K562 (cell line): Measurements from ENCODE around the gene PPM1N. TPM values are rescaled to one million over a fixed set of nuclear protein-coding genes. Genes with fewer than 3 reads are reported as not detected.

ENCODE experiments used
- ATF2 ChIP-seq: sonication (generic); formaldehyde crosslinking; IDR thresholded peaks from 2 replicates; pipeline ENCODE4 v1.8.1; 2022; ENCODE audit warnings: missing genetic modification reagents
- CHCHD3 ChIP-seq: fragments of 250-450 bp; sonication (Bioruptor Pico); IDR thresholded peaks from 2 replicates; pipeline ENCODE4 v2.1.2; 2022; ENCODE audit warnings: mild to moderate bottlenecking
- CLOCK ChIP-seq: fragments of 250-450 bp; sonication (Bioruptor Pico); IDR thresholded peaks from 2 replicates; pipeline ENCODE4 v1.4.0; 2020; ENCODE audit warnings: mild to moderate bottlenecking, moderate library complexity, borderline replicate concordance
- DIDO1 ChIP-seq: fragments of 450-650 bp; IDR thresholded peaks from 2 replicates; pipeline ENCODE4 v1.6.1; 2016; ENCODE audit warnings: low read depth, missing biosample characterization, missing genetic modification characterization
- E2F4 ChIP-seq: sonication (generic); formaldehyde crosslinking; IDR thresholded peaks from 2 replicates; pipeline ENCODE4 v1.8.0; 2022; ENCODE audit warnings: mild to moderate bottlenecking, low read depth, missing genetic modification reagents
- GABPA ChIP-seq: fragments of 200-800 bp; sonication (Bioruptor generic); conservative IDR thresholded peaks from 2 replicates; pipeline ENCODE4 v1.6.1; 2016; ENCODE audit warnings: low read depth, missing genetic modification characterization, missing compliant biosample characterization
- HNRNPL ChIP-seq: fragments of 200-400 bp; formaldehyde crosslinking; IDR thresholded peaks from 2 replicates; pipeline ENCODE4 v1.6.1; 2017; ENCODE audit warnings: low read depth, mild to moderate bottlenecking, low read length
- ID3 ChIP-seq, 2 experiments: fragments of 250-450 bp in 1 of 2; fragments of 450-650 bp in 1 of 2; sonication (Bioruptor Pico) in 1 of 2; IDR thresholded peaks; 2 replicates each; pipeline versions ENCODE4 v1.6.1 to v1.8.0; 2016 to 2021; ENCODE audit warnings: mild to moderate bottlenecking in 2 of 2, moderate library complexity in 2 of 2, missing compliant biosample characterization in 1 of 2, missing genetic modification characterization in 1 of 2
- ILF3 ChIP-seq: fragments of 450-650 bp; IDR thresholded peaks from 2 replicates; pipeline ENCODE4 v1.6.1; 2018; ENCODE audit warnings: antibody characterized with exemption, mild to moderate bottlenecking, moderate library complexity, borderline replicate concordance
- L3MBTL2 ChIP-seq: fragments of 450-650 bp; IDR thresholded peaks from 2 replicates; pipeline ENCODE4 v1.6.1; 2016; ENCODE audit warnings: mild to moderate bottlenecking, moderate library complexity
- MLLT1 ChIP-seq, 2 experiments: fragments of 450-650 bp; IDR thresholded peaks; 2 replicates each; pipeline ENCODE4 v1.6.1; 2016
- PHB2 ChIP-seq: fragments of 450-650 bp; IDR thresholded peaks from 2 replicates; pipeline ENCODE4 v1.6.1; 2017; ENCODE audit warnings: low read depth
- RAD21 ChIP-seq, 2 experiments: fragments of 250-450 bp in 1 of 2; fragments of 450-650 bp in 1 of 2; sonication (Bioruptor Pico) in 1 of 2; formaldehyde crosslinking in 1 of 2; IDR thresholded peaks in 1 of 2; conservative IDR thresholded peaks in 1 of 2; 2 replicates each; pipeline versions ENCODE4 v1.4.0 to v1.8.0; 2020 to 2022; ENCODE audit warnings: mild to moderate bottlenecking in 2 of 2, moderate library complexity in 1 of 2
- SMAD4 ChIP-seq: fragments of 250-450 bp; sonication (Bioruptor Pico); conservative IDR thresholded peaks from 2 replicates; pipeline ENCODE4 v1.8.0; 2021; ENCODE audit warnings: inconsistent platforms, mild to moderate bottlenecking, moderate library complexity
- SP2 ChIP-seq: IDR thresholded peaks from 2 replicates; pipeline ENCODE4 v1.6.1; 2011; ENCODE audit warnings: mild to moderate bottlenecking, low read depth, low read length, moderate library complexity; ENCODE audit not compliant: poor library complexity, severe bottlenecking; ENCODE audit errors: extremely low read depth
- YBX1 ChIP-seq: fragments of 450-650 bp; IDR thresholded peaks from 2 replicates; pipeline ENCODE4 v1.7.1; 2016; ENCODE audit warnings: mild to moderate bottlenecking
- ZBTB7A ChIP-seq: IDR thresholded peaks from 2 replicates; pipeline ENCODE4 v1.6.1; 2011; ENCODE audit warnings: low read depth, mild to moderate bottlenecking, low read length, moderate library complexity, borderline replicate concordance; ENCODE audit not compliant: control insufficient read depth
- ZKSCAN3 ChIP-seq: fragments of 250-450 bp; sonication (Bioruptor Pico); IDR thresholded peaks from 2 replicates; pipeline ENCODE4 v1.4.0; 2020
- polyA plus RNA-seq, 8 experiments: library from polyadenylated mRNA; depleted of rRNA in 4 of 8; stranded (reverse) in 5 of 8; unstranded in 3 of 8; fragments of >200 nt; fragmentation: Nextera tagmentation in 2 of 8; fragmentation: Illumina TruSeq in 1 of 8; extraction: Ambion mirVana in 2 of 8; extraction: Trizol in 1 of 8; gene quantifications; 2 replicates each; pipeline versions ENCODE4 v1.2.1 to v1.2.3, GENCODE V29; 2011 to 2014; ENCODE audit warnings: inconsistent platforms in 1 of 8, missing spikeins in 1 of 8
- total RNA-seq, 7 experiments: library from RNA; depleted of rRNA in 6 of 7; stranded (reverse); fragments of >200 nt in 6 of 7; fragmentation: Illumina TruSeq in 2 of 7; extraction: Trizol in 2 of 7; gene quantifications; 2 replicates each; pipeline versions ENCODE4 v1.2.1 to v1.2.3, GENCODE V29; 2011 to 2021; ENCODE audit warnings: low replicate concordance in 1 of 7

PPM1N gene
- total and polyA plus RNA-seq, 9 of the 15 experiments (the other 6 are each of a cell fraction or from before 2014, with no cell fraction given): 4.5 to 15.6 (median 8.7) TPM

- no peak for TF ChIP-seq MLLT1 (IDR thresholded peaks at IDR 0.05)
- TF ChIP-seq DIDO1: peak; percentile 31; the same call in 1 of the 2 replicates
- no peak for TF ChIP-seq SP2
- TF ChIP-seq ZKSCAN3 (CRISPR knock-in tag): no peak
- TF ChIP-seq CLOCK (CRISPR knock-in tag): no peak
- peak; percentile 58 for TF ChIP-seq L3MBTL2
- TF ChIP-seq YBX1: no peak
- peak; percentile 33; the same call in 1 of the 2 replicates for TF ChIP-seq ILF3
- TF ChIP-seq ID3 (CRISPR knock-in tag; IDR thresholded peaks at IDR 0.05): no peak
- TF ChIP-seq ID3 (tag; IDR thresholded peaks at IDR 0.05): 0 out of 2 replicates have a peak, but pooled peaks have one; percentile 28
- no peak for TF ChIP-seq CHCHD3 (CRISPR knock-in tag)
- TF ChIP-seq HNRNPL: 0 out of 2 replicates have a peak, but pooled peaks have one; percentile 51
- TF ChIP-seq PHB2: no peak
- TF ChIP-seq ZBTB7A: peak; percentile 98
- TF ChIP-seq E2F4 (CRISPR knock-in tag): no peak
- TF ChIP-seq GABPA (tag): peak; percentile 57; the same call in 1 of the 2 replicates
- peak; percentile 89 for TF ChIP-seq ATF2
- peak; percentile 79 for TF ChIP-seq SMAD4 (CRISPR knock-in tag)
- TF ChIP-seq RAD21 (CRISPR knock-in tag; conservative IDR thresholded peaks at IDR 0.05 in 1 of 2, IDR thresholded peaks at IDR 0.05 in 1 of 2): peak in 1 of 2 experiments; percentile 49; a peak in 2 of 4 replicates
These were observed 8.2 kb downstream of the PPM1N start (continued) for GRCh38 chr19:45506246-45506988.
